ENCODE results near the gene TRIM44.

Gene TRIM44

DNA sequence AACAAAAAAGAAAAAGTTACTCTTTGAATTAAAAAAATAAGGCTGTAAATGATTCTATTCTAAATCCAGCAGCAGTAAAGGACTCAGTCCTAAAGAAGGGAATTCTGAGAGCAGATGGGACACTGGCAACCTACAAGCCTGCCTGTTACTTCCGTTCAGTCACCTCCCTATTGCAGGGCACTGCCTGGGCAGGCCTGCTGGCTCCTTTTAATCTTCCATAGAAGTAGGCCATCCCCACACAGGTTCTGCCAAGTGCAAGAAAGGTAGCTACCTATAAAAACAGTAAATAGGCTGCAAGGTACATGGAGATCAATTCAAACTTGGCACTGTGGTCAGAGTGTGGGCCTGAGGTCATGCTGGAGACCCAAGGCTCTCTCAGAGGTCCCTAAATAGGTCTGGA lies 136.4 kb downstream of the TRIM44 start:
- TF ChIP-seq, protein P1, sequence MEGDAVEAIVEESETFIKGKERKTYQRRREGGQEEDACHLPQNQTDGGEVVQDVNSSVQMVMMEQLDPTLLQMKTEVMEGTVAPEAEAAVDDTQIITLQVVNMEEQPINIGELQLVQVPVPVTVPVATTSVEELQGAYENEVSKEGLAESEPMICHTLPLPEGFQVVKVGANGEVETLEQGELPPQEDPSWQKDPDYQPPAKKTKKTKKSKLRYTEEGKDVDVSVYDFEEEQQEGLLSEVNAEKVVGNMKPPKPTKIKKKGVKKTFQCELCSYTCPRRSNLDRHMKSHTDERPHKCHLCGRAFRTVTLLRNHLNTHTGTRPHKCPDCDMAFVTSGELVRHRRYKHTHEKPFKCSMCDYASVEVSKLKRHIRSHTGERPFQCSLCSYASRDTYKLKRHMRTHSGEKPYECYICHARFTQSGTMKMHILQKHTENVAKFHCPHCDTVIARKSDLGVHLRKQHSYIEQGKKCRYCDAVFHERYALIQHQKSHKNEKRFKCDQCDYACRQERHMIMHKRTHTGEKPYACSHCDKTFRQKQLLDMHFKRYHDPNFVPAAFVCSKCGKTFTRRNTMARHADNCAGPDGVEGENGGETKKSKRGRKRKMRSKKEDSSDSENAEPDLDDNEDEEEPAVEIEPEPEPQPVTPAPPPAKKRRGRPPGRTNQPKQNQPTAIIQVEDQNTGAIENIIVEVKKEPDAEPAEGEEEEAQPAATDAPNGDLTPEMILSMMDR (IDR thresholded peaks at IDR 0.05; ENCODE audit: extremely low read depth, insufficient read depth, missing control alignments), result no peak
- DNase-seq (ENCODE audit: low spot score), result no peak
- in situ Hi-C loops (cut with MboI; ENCODE audit: low pct_unique_long_range_greater_than_20kb, low sequenced_read_pairs, unreplicated experiment), result no loop called here

DNA sequence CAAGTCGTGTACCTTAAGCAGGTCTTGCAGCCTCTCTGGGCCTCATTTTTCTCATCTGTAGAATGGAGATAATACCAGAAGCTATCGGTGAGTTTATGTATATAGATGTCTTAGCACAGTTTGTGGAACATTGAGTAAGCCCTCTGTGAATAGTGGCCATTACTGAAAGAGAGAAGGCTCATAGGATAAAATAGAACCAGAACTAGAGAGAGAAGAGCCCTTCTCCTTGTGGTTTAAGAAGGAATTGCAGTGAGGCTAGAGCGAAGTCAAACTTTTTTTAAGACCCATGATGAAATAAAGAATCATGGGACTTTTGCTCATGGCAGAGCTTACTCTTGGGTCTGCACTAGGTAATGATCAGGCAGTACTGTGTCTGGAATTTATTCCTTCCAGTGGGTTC lies 137.1 kb downstream of the TRIM44 start:
- in situ Hi-C loops (cut with MboI; ENCODE audit: low pct_unique_long_range_greater_than_20kb, low sequenced_read_pairs, unreplicated experiment), result loop anchor here (25.0 kb wide), 1 partner anchor 463 kb away; no protein-coding TSS in a partner anchor
- TF ChIP-seq, protein P1 (IDR thresholded peaks at IDR 0.05; ENCODE audit: extremely low read depth, insufficient read depth, missing control alignments), result no peak
- no peak for DNase-seq (ENCODE audit: low spot score)

DNA sequence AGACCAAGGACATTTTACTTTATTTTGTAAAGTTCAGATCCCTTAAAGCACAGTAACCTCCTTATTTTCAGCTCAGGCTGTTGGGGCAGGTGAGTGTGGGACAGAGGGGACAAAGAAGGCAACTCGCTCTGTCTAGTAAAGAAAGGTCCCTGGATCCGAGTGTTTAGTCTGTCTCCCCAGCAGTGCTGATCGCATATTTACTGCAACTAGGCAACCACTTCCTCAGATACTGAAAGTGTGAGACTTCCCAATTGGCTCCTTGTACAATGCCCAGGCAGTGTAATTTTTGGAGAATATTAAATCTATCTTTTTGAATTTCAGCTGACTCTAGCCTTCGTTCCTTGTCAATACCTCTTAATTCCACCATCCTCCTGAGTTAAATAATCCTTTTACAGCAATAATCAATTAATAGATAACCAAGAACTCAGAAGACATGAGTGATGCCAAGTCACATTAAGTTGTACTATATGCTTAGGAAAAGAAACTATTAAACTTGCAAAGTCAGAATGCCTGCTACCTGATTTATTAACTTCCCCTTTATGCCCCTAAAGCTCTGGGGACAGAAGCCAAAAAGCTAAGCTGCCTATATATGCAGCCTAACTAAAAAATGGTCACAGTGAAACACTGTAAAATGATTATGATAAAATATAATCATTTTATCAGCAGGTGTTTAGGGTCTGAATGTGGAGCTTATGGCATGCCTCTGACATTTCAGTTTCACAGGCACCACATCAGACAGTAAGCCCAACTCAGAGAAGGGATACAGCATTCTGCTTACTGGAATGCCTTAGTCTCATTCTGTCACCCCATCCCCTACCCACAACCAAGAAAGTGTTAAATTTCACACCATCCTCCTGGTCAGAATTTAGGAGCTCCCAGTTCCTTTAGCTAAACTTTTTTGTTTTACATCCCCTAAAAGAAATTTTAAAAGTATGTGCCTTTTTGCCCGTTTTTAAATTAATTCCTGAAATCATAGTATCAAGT lies 138.7 kb downstream of the TRIM44 start:
- peak; percentile 16 for DNase-seq (ENCODE audit: low spot score)
- TF ChIP-seq, protein P1 (IDR thresholded peaks at IDR 0.05; ENCODE audit: extremely low read depth, insufficient read depth, missing control alignments), result no peak
- in situ Hi-C loops (cut with MboI; ENCODE audit: low pct_unique_long_range_greater_than_20kb, low sequenced_read_pairs, unreplicated experiment), result loop anchor here (25.0 kb wide), 1 partner anchor 461 kb away; no protein-coding TSS in a partner anchor

DNA sequence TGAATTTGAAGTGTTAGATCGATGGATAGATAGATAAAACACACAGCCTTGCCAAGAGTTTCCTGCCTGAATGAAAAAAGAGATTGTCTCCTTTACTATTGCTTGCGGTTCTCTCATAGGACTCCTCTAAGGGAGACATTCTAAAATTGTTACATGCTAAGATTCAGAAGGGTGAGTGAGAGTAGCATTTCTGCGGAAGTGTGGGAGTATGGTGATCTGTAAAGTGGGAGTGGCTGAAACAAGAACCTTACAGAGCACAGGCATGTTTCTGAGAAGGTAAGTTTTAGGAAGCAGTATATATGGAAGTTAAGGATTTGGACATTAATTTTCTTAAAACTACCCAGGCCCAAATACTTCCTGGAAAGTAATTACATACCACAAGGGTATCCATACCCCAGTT lies 139.6 kb downstream of the TRIM44 start:
- no peak for DNase-seq (ENCODE audit: low spot score)
- TF ChIP-seq, protein P1 (IDR thresholded peaks at IDR 0.05; ENCODE audit: extremely low read depth, insufficient read depth, missing control alignments), result no peak
- in situ Hi-C loops (cut with MboI; ENCODE audit: low pct_unique_long_range_greater_than_20kb, low sequenced_read_pairs, unreplicated experiment), result loop anchor here (25.0 kb wide), 1 partner anchor 460 kb away; no protein-coding TSS in a partner anchor

DNA sequence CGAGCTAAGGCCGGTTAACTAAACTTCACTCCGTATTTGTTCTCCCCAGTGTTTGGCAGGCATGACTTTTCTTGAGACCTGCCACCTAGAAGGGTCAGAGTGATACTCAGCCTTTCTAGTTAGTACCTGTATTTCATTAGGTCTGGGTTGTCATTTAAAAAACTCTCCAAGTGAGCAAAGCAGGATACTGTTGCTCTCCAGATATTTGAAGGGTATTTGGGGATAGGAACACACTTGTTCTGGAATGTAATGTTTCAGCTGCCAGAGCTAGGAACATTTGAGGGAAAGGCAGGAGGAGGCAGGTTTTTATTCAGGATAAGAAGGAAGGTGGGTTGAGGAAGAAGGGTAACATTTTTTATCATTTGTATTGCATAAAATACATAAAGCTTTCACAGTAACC lies 140.1 kb downstream of the TRIM44 start:
- TF ChIP-seq, protein P1 (IDR thresholded peaks at IDR 0.05; ENCODE audit: extremely low read depth, insufficient read depth, missing control alignments), result no peak
- DNase-seq (ENCODE audit: low spot score), result no peak
- in situ Hi-C loops (cut with MboI; ENCODE audit: low pct_unique_long_range_greater_than_20kb, low sequenced_read_pairs, unreplicated experiment), result loop anchor here (25.0 kb wide), 1 partner anchor 460 kb away; no protein-coding TSS in a partner anchor

DNA sequence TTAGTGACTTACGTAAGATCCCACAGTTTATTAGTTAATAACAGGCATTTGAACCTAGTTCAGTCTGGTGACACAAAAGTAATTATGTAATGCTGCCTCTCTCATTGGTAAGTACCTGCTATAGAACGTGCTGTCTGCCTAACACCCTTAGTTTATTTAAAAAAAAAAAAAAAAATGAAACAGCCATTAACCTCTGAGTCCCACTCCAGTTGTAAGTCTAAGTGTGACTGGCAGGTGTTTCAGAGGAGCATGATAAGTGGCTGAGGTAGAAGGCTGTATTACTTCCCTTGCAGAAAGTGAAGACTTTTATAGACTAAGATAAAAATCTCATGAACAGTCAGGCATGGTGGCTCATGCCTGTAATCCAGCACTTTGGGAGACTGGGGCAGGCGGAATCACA lies 140.5 kb downstream of the TRIM44 start:
- DNase-seq (ENCODE audit: low spot score), result no peak
- TF ChIP-seq, protein P1 (IDR thresholded peaks at IDR 0.05; ENCODE audit: extremely low read depth, insufficient read depth, missing control alignments), result no peak
- in situ Hi-C loops (cut with MboI; ENCODE audit: low pct_unique_long_range_greater_than_20kb, low sequenced_read_pairs, unreplicated experiment), result loop anchor here (25.0 kb wide), 1 partner anchor 459 kb away; no protein-coding TSS in a partner anchor

Data from GM13977 (cell line).